IMR-90 (cell line): ENCODE results near the gene HELZ. TPM values are rescaled to one million over a fixed set of nuclear protein-coding genes. Genes with fewer than 3 reads are reported as not detected.

ENCODE experiments used
- ATAC-seq: fragments of 200-7000 bp; cut with Tn5 transposase; 2 replicates; pipeline ENCODE4 v1.9.1; 2020; ENCODE audit warnings: low read depth, mild to moderate bottlenecking, moderate library complexity
- BruUV-seq: library from RNA; stranded (reverse); fragments of 400-500 nt; replicated peaks from 2 replicates; lab custom pipeline; 2021; lab: Mats Ljungman, UMichigan
- CTCF ChIA-PET: fragments of 300-600 bp; formaldehyde crosslinking; extraction: SDS; loops from one replicate; lab custom pipeline; 2021; ENCODE audit warnings: antibody characterized with exemption; lab: Yijun Ruan, JAX
- POLR2A ChIA-PET: fragments of 300-600 bp; sonication (Branson Sonifier 250); formaldehyde crosslinking; loops from one replicate; lab custom pipeline; 2022; ENCODE audit warnings: antibody characterized with exemption; ENCODE audit not compliant: unreplicated experiment; lab: Charles Lee
- DNase-seq: peaks from one replicate; pipeline ENCODE4 v3.0.0; 2013
- H2AFZ ChIP-seq: replicated peaks from 2 replicates; pipeline ENCODE3; 2013; ENCODE audit warnings: low read length, mild to moderate bottlenecking; ENCODE audit not compliant: poor library complexity
- H2AK5ac ChIP-seq: 2 replicates; pipeline ENCODE4 v1.6.1; 2013; ENCODE audit warnings: low read depth, low read length, inconsistent platforms
- H2AK9ac ChIP-seq: replicated peaks from 2 replicates; pipeline ENCODE3; 2013; ENCODE audit warnings: mild to moderate bottlenecking, low read depth, low read length, moderate library complexity; ENCODE audit not compliant: poor library complexity
- H2BK120ac ChIP-seq: 2 replicates; pipeline ENCODE4 v1.6.1; 2013; ENCODE audit warnings: low read depth, low read length, inconsistent platforms
- H2BK15ac ChIP-seq: 3 replicates; pipeline ENCODE4 v1.6.1; 2013; ENCODE audit warnings: low read depth, low read length, inconsistent platforms
- H2BK20ac ChIP-seq: 2 replicates; pipeline ENCODE4 v1.6.1; 2013; ENCODE audit warnings: low read depth, mild to moderate bottlenecking, inconsistent platforms, low read length, moderate library complexity
- H2BK5ac ChIP-seq: 2 replicates; pipeline ENCODE4 v1.6.1; 2013; ENCODE audit warnings: mild to moderate bottlenecking, low read depth, low read length, inconsistent platforms; ENCODE audit not compliant: poor library complexity, severe bottlenecking
- H3K14ac ChIP-seq: replicated peaks from 2 replicates; pipeline ENCODE4 v1.6.1; 2013; ENCODE audit warnings: low read depth, low read length, inconsistent platforms
- H3K18ac ChIP-seq: 2 replicates; pipeline ENCODE4 v1.6.1; 2013; ENCODE audit warnings: low read depth, low read length, control low read depth
- H3K23ac ChIP-seq: 2 replicates; pipeline ENCODE4 v1.6.1; 2013; ENCODE audit warnings: low read depth, low read length, inconsistent platforms
- H3K27ac ChIP-seq: 2 replicates; pipeline ENCODE4 v1.5.1; 2013; ENCODE audit warnings: mild to moderate bottlenecking, control low read depth, low read length; ENCODE audit not compliant: insufficient read depth
- H3K27me3 ChIP-seq: 2 replicates; pipeline ENCODE4 v1.6.1; 2013; ENCODE audit warnings: low read length; ENCODE audit not compliant: control insufficient read depth, insufficient read depth
- H3K36me3 ChIP-seq: 2 replicates; pipeline ENCODE4 v1.6.1; 2013; ENCODE audit warnings: low read length, mixed read lengths; ENCODE audit not compliant: control insufficient read depth, insufficient read depth
- H3K4ac ChIP-seq: 2 replicates; pipeline ENCODE4 v1.6.1; 2013; ENCODE audit warnings: low read depth, low read length, inconsistent platforms
- H3K4me1 ChIP-seq: 2 replicates; pipeline ENCODE4 v1.6.1; 2013; ENCODE audit warnings: low read length, mixed read lengths; ENCODE audit not compliant: control insufficient read depth, insufficient read depth
- H3K4me2 ChIP-seq: 2 replicates; pipeline ENCODE4 v1.6.1; 2013; ENCODE audit warnings: low read depth, mild to moderate bottlenecking, control low read depth, low read length, moderate library complexity
- H3K4me3 ChIP-seq: 2 replicates; pipeline ENCODE4 v1.5.1; 2013; ENCODE audit warnings: low read depth, mild to moderate bottlenecking, control low read depth, low read length, moderate library complexity; ENCODE audit not compliant: insufficient read depth
- H3K56ac ChIP-seq: 2 replicates; pipeline ENCODE4 v1.6.1; 2013; ENCODE audit warnings: low read length, inconsistent platforms; ENCODE audit not compliant: insufficient read depth; ENCODE audit errors: extremely low read depth
- H3K79me1 ChIP-seq, 2 experiments: 2 replicates each; pipeline ENCODE4 v1.6.1; 2013; ENCODE audit warnings: low read length in 2 of 2, inconsistent platforms in 1 of 2, low read depth in 1 of 2
- H3K9ac ChIP-seq: 2 replicates; pipeline ENCODE4 v1.6.1; 2013; ENCODE audit warnings: low read depth, low read length, control low read depth
- H3K9me1 ChIP-seq: 2 replicates; pipeline ENCODE4 v1.6.1; 2013; ENCODE audit warnings: low read length, inconsistent platforms; ENCODE audit not compliant: insufficient read depth
- H3K9me3 ChIP-seq: 2 replicates; pipeline ENCODE4 v1.6.1; 2013; ENCODE audit warnings: low read length; ENCODE audit not compliant: control insufficient read depth, insufficient read depth
- H4K20me1 ChIP-seq: 2 replicates; pipeline ENCODE4 v1.6.1; 2013; ENCODE audit warnings: low read length, inconsistent platforms; ENCODE audit not compliant: insufficient read depth
- H4K5ac ChIP-seq: 2 replicates; pipeline ENCODE4 v1.6.1; 2013; ENCODE audit warnings: mild to moderate bottlenecking, low read depth, low read length, control low read depth
- H4K8ac ChIP-seq, 2 experiments: 2 replicates each; pipeline ENCODE4 v1.6.1; 2013; ENCODE audit warnings: low read depth in 2 of 2, low read length in 2 of 2, control low read depth in 1 of 2, inconsistent platforms in 1 of 2
- H4K91ac ChIP-seq: 2 replicates; pipeline ENCODE4 v1.6.1; 2013; ENCODE audit warnings: low read depth, low read length, inconsistent platforms; ENCODE audit not compliant: insufficient read depth
- BHLHE40 ChIP-seq: fragments of 150-350 bp; IDR thresholded peaks from 2 replicates; pipeline ENCODE4 v1.6.1; 2016; ENCODE audit warnings: mild to moderate bottlenecking, low read depth, low read length
- CHD1 ChIP-seq: IDR thresholded peaks from 2 replicates; pipeline ENCODE4 v1.6.1; 2012; ENCODE audit warnings: low read depth, low read length, improper control_type of control experiment
- CTCF ChIP-seq: conservative IDR thresholded peaks from 2 replicates; pipeline ENCODE4 v1.5.1; 2012; ENCODE audit warnings: mild to moderate bottlenecking, low read depth, low read length, improper control_type of control experiment
- ELK1 ChIP-seq: fragments of 150-350 bp; IDR thresholded peaks from 2 replicates; pipeline ENCODE4 v1.6.1; 2016; ENCODE audit warnings: low read depth, mild to moderate bottlenecking, low read length, moderate library complexity, borderline replicate concordance
- FOS ChIP-seq: fragments of 150-350 bp; IDR thresholded peaks from 2 replicates; pipeline ENCODE4 v1.6.1; 2016; ENCODE audit warnings: low read depth, low read length
- MXI1 ChIP-seq: IDR thresholded peaks from 2 replicates; pipeline ENCODE4 v1.6.1; 2012; ENCODE audit warnings: low read depth, mild to moderate bottlenecking, low read length, moderate library complexity, borderline replicate concordance
- POLR2A ChIP-seq: IDR thresholded peaks from 2 replicates; pipeline ENCODE4 v1.6.1; 2012; ENCODE audit warnings: mild to moderate bottlenecking, low read depth, low read length
- RAD21 ChIP-seq: IDR thresholded peaks from 2 replicates; pipeline ENCODE4 v1.6.1; 2012; ENCODE audit warnings: low read length, improper control_type of control experiment
- RCOR1 ChIP-seq: IDR thresholded peaks from 2 replicates; pipeline ENCODE4 v1.6.1; 2012; ENCODE audit warnings: mild to moderate bottlenecking, low read length, improper control_type of control experiment; ENCODE audit not compliant: insufficient replicate concordance
- RFX5 ChIP-seq: IDR thresholded peaks from 2 replicates; pipeline ENCODE4 v1.8.0; 2012; ENCODE audit warnings: low read depth, mild to moderate bottlenecking, low read length, moderate library complexity
- SMC3 ChIP-seq: fragments of 150-350 bp; IDR thresholded peaks from 2 replicates; pipeline ENCODE4 v1.6.1; 2016; ENCODE audit warnings: low read depth, mild to moderate bottlenecking, antibody characterized with exemption, low read length, moderate library complexity
- WGBS, 2 experiments: methylation state at CpG; one replicate each; pipeline versions ENCODE4 v1.1.5 to v1.1.7; 2013; ENCODE audit warnings: missing lambda C conversion rate in 2 of 2; ENCODE audit not compliant: insufficient read length in 1 of 2; ENCODE audit errors: extremely low coverage in 2 of 2; 5-methylcytosine and 5-hydroxymethylcytosine counted together
- dilution Hi-C: fragments of 300-500 bp; cut with HindIII; formaldehyde crosslinking; loops from one replicate; pipeline ENCODE4 v1.14.3; 2018; ENCODE audit warnings: low sequenced_read_pairs; ENCODE audit not compliant: unreplicated experiment
- in situ Hi-C: fragments of 300-500 bp; cut with MboI; formaldehyde crosslinking; loops from 3 replicates; pipeline ENCODE4 v1.14.3; 2019; ENCODE audit warnings: low sequenced_read_pairs, inconsistent platforms, mixed read lengths
- intact Hi-C: fragments of 100-400 bp; cut with micrococcal nuclease; formaldehyde crosslinking; loops from 2 replicates; pipeline ENCODE4 v1.10.0; 2022
- polyA plus RNA-seq, 3 experiments: library from polyadenylated mRNA; depleted of rRNA; stranded (reverse); fragments of >200 nt; gene quantifications; 2 replicates each; pipeline ENCODE4 v1.2.3, GENCODE V29; 2012; ENCODE audit warnings: low replicate concordance in 1 of 3
- total RNA-seq: library from RNA; depleted of rRNA; stranded (reverse); fragments of >200 nt; gene quantifications from 2 replicates; pipeline ENCODE4 v1.2.3, GENCODE V29; 2012
- TF ChIP-seq, protein P1 (sequence below): fragments of 150-350 bp; IDR thresholded peaks from 2 replicates; pipeline ENCODE4 v1.6.1; 2017; ENCODE audit warnings: mild to moderate bottlenecking, antibody characterized with exemption, low read length, low read depth

The HELZ gene
- total and polyA plus RNA-seq, 2 of the 4 experiments (the other 2 are of a cell fraction), result 8.0 to 60.6 TPM

DNA sequence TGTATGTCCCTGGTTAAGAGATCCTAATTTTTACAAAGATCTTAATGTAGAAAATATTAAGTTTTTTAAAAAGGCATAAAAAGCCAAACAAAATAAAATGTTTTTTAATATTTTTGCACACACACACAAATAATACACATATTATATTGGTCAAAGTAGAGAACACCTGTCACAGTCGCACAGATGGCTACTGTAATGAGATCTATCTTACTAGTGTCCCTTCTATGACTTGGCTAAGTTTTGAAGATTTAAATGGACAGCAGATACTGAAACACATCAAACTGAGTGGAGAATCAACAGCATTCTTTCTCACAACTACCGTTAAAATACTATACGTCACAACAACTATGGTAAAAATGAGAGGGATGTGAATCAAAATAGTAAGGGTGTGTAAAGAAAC lies 83.4 kb downstream of the HELZ start:
- H3K14ac ChIP-seq, result no peak overlapping the region
- no peak overlapping the region for H2BK5ac ChIP-seq
- no peak overlapping the region for H2AFZ ChIP-seq
- POLR2A ChIA-PET, result no interaction called here
- no peak overlapping the region for H3K4me2 ChIP-seq
- CTCF ChIA-PET, result no interaction called here
- H2BK120ac ChIP-seq, result no peak overlapping the region
- H3K4me1 ChIP-seq, result no peaks in the 10 kb centered on the region
- no peaks in the 10 kb centered on the region for H3K27me3 ChIP-seq
- in situ Hi-C loops (no loop called here), dilution Hi-C loops (no loop called here), intact Hi-C loops (no loop called here)
- no peak overlapping the region for H4K91ac ChIP-seq
- no peak for DNase-seq
- H3K9me3 ChIP-seq, result no peaks in the 10 kb centered on the region
- H3K27ac ChIP-seq, result no peak overlapping the region
- no peak overlapping the region for H3K56ac ChIP-seq
- no peak for ATAC-seq
- no peak overlapping the region for H2AK5ac ChIP-seq
- BruUV-seq, result no TSS peak
- H2BK15ac ChIP-seq, result no peak overlapping the region
- no peak overlapping the region for H3K4ac ChIP-seq
- no peak overlapping the region for H3K9ac ChIP-seq
- H3K18ac ChIP-seq, result no peak overlapping the region
- no peak overlapping the region for H4K8ac ChIP-seq
- H3K23ac ChIP-seq, result no peak overlapping the region
- no peaks in the 10 kb centered on the region for H4K20me1 ChIP-seq
- no peak overlapping the region for H2BK20ac ChIP-seq
- peaks cover under 1 to 4% of the 10 kb centered on the region in 2 experiments; a peak in 2 of 4 replicates for H3K79me1 ChIP-seq
- TF ChIP-seq CHD1 (no peak), SMC3 (no peak), FOS (no peak), CTCF (no peak), RFX5 (no peak), ELK1 (no peak), BHLHE40 (no peak), MXI1 (no peak), RAD21 (no peak), RCOR1 (no peak), POLR2A (no peak)
- TF ChIP-seq, protein P1, sequence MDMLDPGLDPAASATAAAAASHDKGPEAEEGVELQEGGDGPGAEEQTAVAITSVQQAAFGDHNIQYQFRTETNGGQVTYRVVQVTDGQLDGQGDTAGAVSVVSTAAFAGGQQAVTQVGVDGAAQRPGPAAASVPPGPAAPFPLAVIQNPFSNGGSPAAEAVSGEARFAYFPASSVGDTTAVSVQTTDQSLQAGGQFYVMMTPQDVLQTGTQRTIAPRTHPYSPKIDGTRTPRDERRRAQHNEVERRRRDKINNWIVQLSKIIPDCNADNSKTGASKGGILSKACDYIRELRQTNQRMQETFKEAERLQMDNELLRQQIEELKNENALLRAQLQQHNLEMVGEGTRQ, result no peak
- H3K4me3 ChIP-seq, result no peak overlapping the region
- peaks cover 19% of the 10 kb centered on the region for H3K36me3 ChIP-seq
- H4K5ac ChIP-seq, result no peak overlapping the region
- H3K9me1 ChIP-seq, result peaks cover 3% of the 10 kb centered on the region
- no CpG with 5 or more reads among the region's 3 CpGs for WGBS, 2 experiments
- H2AK9ac ChIP-seq, result no peak overlapping the region
